Activated CD8-positive, alpha-beta memory T cell treated with anti-CD3 and anti-CD28 coated beads, Interleukin-2, amount 50 U/mL, for 24 hours (primary cell): ENCODE data around the gene TMPRSS4.

Experiments used
- DNase-seq: peaks from one replicate; pipeline ENCODE4 v3.0.0-alpha.2; 2020; ENCODE audit errors: extremely low read depth

TMPRSS4 gene

GRCh38 chr11:118135051-118135795 is 58.3 kb downstream of the TMPRSS4 start:
- DNase-seq, result no peak

- DNase-seq, result no peak
Observed at GRCh38 chr11:118135796-118136165, 58.9 kb downstream of the TMPRSS4 start.

GRCh38 chr11:118136341-118136740 is 59.5 kb downstream of the TMPRSS4 start:
- no peak for DNase-seq

- no peak for DNase-seq
Observed at GRCh38 chr11:118136801-118137200, 59.9 kb downstream of the TMPRSS4 start.

- no peak for DNase-seq
Observed at GRCh38 chr11:118138839-118139420, 62.1 kb downstream of the TMPRSS4 start.

- DNase-seq, result no peak
Observed at GRCh38 chr11:118139578-118139977, 62.7 kb downstream of the TMPRSS4 start.

GRCh38 chr11:118142081-118142480 is 65.2 kb downstream of the TMPRSS4 start:
- DNase-seq, result no peak

GRCh38 chr11:118142809-118143208 is 65.9 kb downstream of the TMPRSS4 start:
- no peak for DNase-seq

- DNase-seq, result no peak
Observed at GRCh38 chr11:118143661-118144185, 66.8 kb downstream of the TMPRSS4 start.

GRCh38 chr11:118144301-118145268 is 67.7 kb downstream of the TMPRSS4 start:
- DNase-seq, result no peak

GRCh38 chr11:118145285-118146227 is 68.7 kb downstream of the TMPRSS4 start:
- DNase-seq, result peak; percentile 58

GRCh38 chr11:118146554-118146953 is 69.7 kb downstream of the TMPRSS4 start:
- DNase-seq, result no peak

- no peak for DNase-seq
Observed at GRCh38 chr11:118147502-118147901, 70.6 kb downstream of the TMPRSS4 start.

- no peak for DNase-seq
Observed at GRCh38 chr11:118148240-118148639, 71.4 kb downstream of the TMPRSS4 start.

- DNase-seq, result no peak
Observed at GRCh38 chr11:118148856-118149255, 72.0 kb downstream of the TMPRSS4 start.

- DNase-seq, result no peak
Observed at GRCh38 chr11:118149493-118149892, 72.6 kb downstream of the TMPRSS4 start.

GRCh38 chr11:118151431-118151830 is 74.6 kb downstream of the TMPRSS4 start:
- DNase-seq, result no peak

GRCh38 chr11:118152020-118152551 is 75.2 kb downstream of the TMPRSS4 start:
- DNase-seq, result no peak

GRCh38 chr11:118152552-118153471 is 75.9 kb downstream of the TMPRSS4 start, which contains the start of gene SCN4B:
Gene SCN4B (minus strand): TSS chr11:118152823. CDS start chr11:118152673, 150 bp downstream.
- DNase-seq, result no peak

GRCh38 chr11:118153516-118153915 is 76.6 kb downstream of the TMPRSS4 start:
- DNase-seq, result no peak
